A549 (cell line): Measurements from ENCODE around the gene TRAPPC11. TPM values are rescaled to one million over a fixed set of nuclear protein-coding genes. Genes with fewer than 3 reads are reported as not detected.

Experiments used
- ATAC-seq, 2 experiments: fragments of 200-7000 bp in 1 of 2; fragments of >200 bp in 1 of 2; cut with Nextera tagmentation in 1 of 2; cut with Tn5 transposase in 1 of 2; 3 replicates each; pipeline versions ENCODE4 v1.8.0 to v1.9.1; 2018 to 2020; ENCODE audit warnings: mild to moderate bottlenecking in 1 of 2, moderate library complexity in 1 of 2
- CTCF ChIA-PET: fragments of 300-600 bp; sonication (Branson Sonifier 250); formaldehyde crosslinking; extraction: SDS; loops from one replicate; lab custom pipeline; 2021; ENCODE audit warnings: antibody characterized with exemption, inconsistent platforms; lab: Yijun Ruan, JAX
- POLR2A ChIA-PET: fragments of 350-600 bp; formaldehyde crosslinking; extraction: SDS; loops from one replicate; lab custom pipeline; 2021; ENCODE audit warnings: antibody characterized with exemption, inconsistent platforms; lab: Yijun Ruan, JAX
- DNase-seq, 2 experiments: peaks; one replicate each; pipeline versions ENCODE4 v3.0.0 to v3.0.0-alpha.2; 2011 to 2016; ENCODE audit warnings: low read depth in 1 of 2, low spot score in 1 of 2
- FAIRE-seq: peaks from 2 replicates; lab custom pipeline; 2011; peaks lifted over from hg19 to GRCh38; lab: Jason Lieb, UNC
- H3K27ac ChIP-seq, 2 experiments: fragments of >200 bp; sonication (Bioruptor Twin); formaldehyde crosslinking; 3 replicates each; pipeline ENCODE4 v1.5.1; 2016 to 2017
- H3K4me1 ChIP-seq: fragments of >200 bp; sonication (Bioruptor Twin); formaldehyde crosslinking; 3 replicates; pipeline ENCODE4 v1.6.1; 2016
- H3K4me2 ChIP-seq: fragments of >200 bp; sonication (Bioruptor Twin); formaldehyde crosslinking; 3 replicates; pipeline ENCODE4 v1.6.1; 2016
- H3K4me3 ChIP-seq: fragments of >200 bp; sonication (Bioruptor Twin); formaldehyde crosslinking; 3 replicates; pipeline ENCODE4 v1.5.1; 2016
- H3K9me3 ChIP-seq: fragments of >200 bp; sonication (Bioruptor Twin); formaldehyde crosslinking; 3 replicates; pipeline ENCODE4 v1.6.1; 2016
- BCL3 ChIP-seq: fragments of >200 bp; sonication (Bioruptor Twin); formaldehyde crosslinking; IDR thresholded peaks from 3 replicates; pipeline ENCODE4 v1.6.1; 2016
- BHLHE40 ChIP-seq: IDR thresholded peaks from 2 replicates; pipeline ENCODE4 v1.6.1; 2012; ENCODE audit warnings: low read depth, low read length, inconsistent platforms
- CEBPB ChIP-seq, 2 experiments: fragments of >200 bp in 1 of 2; sonication (Bioruptor Twin) in 1 of 2; formaldehyde crosslinking in 1 of 2; IDR thresholded peaks; 2 replicates each; pipeline ENCODE4 v1.6.1; 2012 to 2016
- CHD2 ChIP-seq: fragments of 150-350 bp; IDR thresholded peaks from 2 replicates; pipeline ENCODE4 v1.6.1; 2014; ENCODE audit warnings: low read length; ENCODE audit not compliant: partially characterized antibody
- ELK1 ChIP-seq: fragments of 150-350 bp; IDR thresholded peaks from 2 replicates; pipeline ENCODE4 v1.6.1; 2014; ENCODE audit warnings: low read depth, mild to moderate bottlenecking, low read length
- HDAC2 ChIP-seq: fragments of 200-600 bp; sonication (generic); IDR thresholded peaks from 2 replicates; pipeline ENCODE4 v1.6.1; 2016
- HES2 ChIP-seq: fragments of >200 bp; sonication (Bioruptor Twin); formaldehyde crosslinking; IDR thresholded peaks from 2 replicates; pipeline ENCODE4 v1.6.1; 2016
- HEYL ChIP-seq: fragments of 250-450 bp; sonication (Bioruptor Pico); IDR thresholded peaks from 2 replicates; pipeline ENCODE4 v1.8.0; 2021; ENCODE audit warnings: mild to moderate bottlenecking, moderate library complexity
- HOXA7 ChIP-seq: fragments of 250-450 bp; sonication (Bioruptor Pico); IDR thresholded peaks from 2 replicates; pipeline ENCODE4 v1.5.0; 2020; ENCODE audit warnings: mild to moderate bottlenecking, moderate library complexity
- HOXB5 ChIP-seq: fragments of 250-450 bp; sonication (Bioruptor Pico); IDR thresholded peaks from 2 replicates; pipeline ENCODE4 v1.5.0; 2020; ENCODE audit warnings: mild to moderate bottlenecking, moderate library complexity
- KDM5A ChIP-seq: fragments of 200-600 bp; sonication (generic); IDR thresholded peaks from 2 replicates; pipeline ENCODE4 v1.6.1; 2016; ENCODE audit warnings: antibody characterized with exemption, mild to moderate bottlenecking
- MAFK ChIP-seq: fragments of 450-650 bp; IDR thresholded peaks from 2 replicates; pipeline ENCODE4 v1.6.1; 2014; ENCODE audit not compliant: partially characterized antibody
- MAX ChIP-seq: IDR thresholded peaks from 2 replicates; pipeline ENCODE4 v1.6.1; 2012
- NPAS2 ChIP-seq: fragments of 250-450 bp; sonication (Bioruptor Pico); IDR thresholded peaks from 2 replicates; pipeline ENCODE4 v1.8.0; 2022; ENCODE audit warnings: mild to moderate bottlenecking, moderate library complexity, borderline replicate concordance
- PBX3 ChIP-seq: IDR thresholded peaks from 2 replicates; pipeline ENCODE4 v1.6.1; 2012
- RAD21 ChIP-seq, 2 experiments: fragments of >200 bp in 1 of 2; sonication (Bioruptor Twin) in 1 of 2; formaldehyde crosslinking in 1 of 2; IDR thresholded peaks in 1 of 2; conservative IDR thresholded peaks in 1 of 2; 2 replicates in 1 of 2; 3 replicates in 1 of 2; pipeline ENCODE4 v1.6.1; 2012 to 2018; ENCODE audit warnings: inconsistent platforms in 1 of 2
- REST ChIP-seq: fragments of 200-600 bp; sonication (generic); IDR thresholded peaks from 2 replicates; pipeline ENCODE4 v1.6.1; 2016; ENCODE audit warnings: antibody characterized with exemption, mild to moderate bottlenecking, moderate library complexity
- RFX5 ChIP-seq: fragments of 450-650 bp; IDR thresholded peaks from 2 replicates; pipeline ENCODE4 v1.7.1; 2014; ENCODE audit warnings: antibody characterized with exemption, mild to moderate bottlenecking, moderate library complexity
- RNF2 ChIP-seq: fragments of 200-600 bp; sonication (generic); IDR thresholded peaks from 2 replicates; pipeline ENCODE4 v1.6.1; 2016; ENCODE audit warnings: low read depth, mild to moderate bottlenecking, antibody characterized with exemption, moderate library complexity, borderline replicate concordance
- TFCP2L1 ChIP-seq: fragments of 250-450 bp; sonication (Bioruptor Pico); IDR thresholded peaks from 2 replicates; pipeline ENCODE4 v1.5.0; 2021; ENCODE audit warnings: mild to moderate bottlenecking
- ZC3H11A ChIP-seq: fragments of 450-650 bp; IDR thresholded peaks from 2 replicates; pipeline ENCODE4 v1.6.1; 2014; ENCODE audit warnings: antibody characterized with exemption, mild to moderate bottlenecking
- ZFP36 ChIP-seq: fragments of 450-650 bp; IDR thresholded peaks from 2 replicates; pipeline ENCODE4 v1.6.1; 2014; ENCODE audit warnings: borderline replicate concordance; ENCODE audit not compliant: partially characterized antibody
- ZNF302 ChIP-seq: fragments of 250-450 bp; sonication (Bioruptor Pico); IDR thresholded peaks from 2 replicates; pipeline ENCODE4 v1.9.0; 2021; ENCODE audit warnings: inconsistent platforms, mild to moderate bottlenecking, moderate library complexity
- ZSCAN20 ChIP-seq: fragments of 250-450 bp; sonication (Bioruptor Pico); IDR thresholded peaks from 2 replicates; pipeline ENCODE4 v1.8.0; 2022; ENCODE audit warnings: mild to moderate bottlenecking, moderate library complexity
- WGBS: methylation state at CpG from one replicate; pipeline ENCODE4 v1.1.6; 2017; ENCODE audit errors: missing lambda C conversion rate; 5-methylcytosine and 5-hydroxymethylcytosine counted together
- polyA plus RNA-seq, 4 experiments: library from polyadenylated mRNA; depleted of rRNA in 3 of 4; stranded (reverse); fragments of >200 nt; fragmentation: RNase III in 1 of 4; extraction: RNeasy Plus Mini Kit Qiagen cat#74134 plus additional on column Dnase treatment in 1 of 4; gene quantifications; 2 replicates in 3 of 4; 3 replicates in 1 of 4; pipeline ENCODE4 v1.2.3, GENCODE V29; 2011 to 2017

Gene TRAPPC11
- polyA plus RNA-seq, 2 of the 4 experiments (the other 2 are of a cell fraction): 10.8 to 39.8 TPM

GRCh38 chr4:183670251-183670650, 11.2 kb downstream of the TRAPPC11 start:
- Histone ChIP-seq H3K4me1 (no peaks in the 10 kb centered on the region), H3K4me3 (no peak overlapping the region), H3K4me2 (no peak overlapping the region), H3K27ac (no peak overlapping the region), H3K9me3 (no peaks in the 10 kb centered on the region)
- FAIRE-seq: no peak
- 73% methylated on average over 3 of the region's 3 CpGs for WGBS
- no peak for TF ChIP-seq ZSCAN20
- no peak for TF ChIP-seq HES2
- no peak for TF ChIP-seq HDAC2
- no peak for TF ChIP-seq PBX3
- TF ChIP-seq CEBPB (IDR thresholded peaks at IDR 0.05): no peak
- TF ChIP-seq NPAS2: no peak
- no peak for TF ChIP-seq RNF2
- no peak for TF ChIP-seq TFCP2L1 (CRISPR knock-in tag)
- no peak for TF ChIP-seq ZC3H11A
- TF ChIP-seq ZNF302 (CRISPR knock-in tag): no peak
- no peak for DNase-seq
- CTCF ChIA-PET: interaction anchor here (0.6 kb wide), 1 partner anchor 213 kb away, joined by 3 read pairs; no protein-coding TSS in a partner anchor
- no peak for ATAC-seq
- POLR2A ChIA-PET: no interaction called here

- DNase-seq (no peak), ATAC-seq (no peak), FAIRE-seq (no peak)
- TF ChIP-seq CHD2 (no peak), BHLHE40 (no peak), MAFK (no peak), REST (no peak), HEYL (CRISPR knock-in tag) (no peak), HOXA7 (CRISPR knock-in tag) (no peak), RAD21 (conservative IDR thresholded peaks at IDR 0.05 in 1 of 2, IDR thresholded peaks at IDR 0.05 in 1 of 2) (no peak), ZFP36 (no peak)
- ChIA-PET POLR2A (no interaction called here), CTCF (no interaction called here)
- no peak overlapping the region for H3K4me3 ChIP-seq
- H3K9me3 ChIP-seq: no peaks in the 10 kb centered on the region
- 87% methylated on average over 11 of the region's 12 CpGs for WGBS
- H3K4me1 ChIP-seq: no peaks in the 10 kb centered on the region
- no peak overlapping the region for H3K4me2 ChIP-seq
- H3K27ac ChIP-seq: no peak overlapping the region
Measured at GRCh38 chr4:183670960-183671555, 12.0 kb downstream of the TRAPPC11 start.

- ChIA-PET POLR2A (no interaction called here), CTCF (no interaction called here)
- DNase-seq (no peak), FAIRE-seq (no peak), ATAC-seq (no peak)
- no peak overlapping the region for H3K4me2 ChIP-seq
- TF ChIP-seq KDM5A: no peak
- TF ChIP-seq HOXB5: no peak
- no peak for TF ChIP-seq RFX5
- no peak for TF ChIP-seq BCL3
- TF ChIP-seq ELK1: no peak
- TF ChIP-seq MAX: no peak
- TF ChIP-seq RAD21 (conservative IDR thresholded peaks at IDR 0.05 in 1 of 2, IDR thresholded peaks at IDR 0.05 in 1 of 2): no peak
- H3K4me3 ChIP-seq: no peak overlapping the region
- H3K9me3 ChIP-seq: no peaks in the 10 kb centered on the region
- H3K27ac ChIP-seq: no peak overlapping the region
- no peaks in the 10 kb centered on the region for H3K4me1 ChIP-seq
- WGBS: 63% methylated on average over 3 of the region's 3 CpGs
Measured at GRCh38 chr4:183674153-183674552, 15.1 kb downstream of the TRAPPC11 start.
